Measurements from ENCODE around the gene CRB3.

CRB3 gene, protein sequence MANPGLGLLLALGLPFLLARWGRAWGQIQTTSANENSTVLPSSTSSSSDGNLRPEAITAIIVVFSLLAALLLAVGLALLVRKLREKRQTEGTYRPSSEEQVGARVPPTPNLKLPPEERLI

DNA sequence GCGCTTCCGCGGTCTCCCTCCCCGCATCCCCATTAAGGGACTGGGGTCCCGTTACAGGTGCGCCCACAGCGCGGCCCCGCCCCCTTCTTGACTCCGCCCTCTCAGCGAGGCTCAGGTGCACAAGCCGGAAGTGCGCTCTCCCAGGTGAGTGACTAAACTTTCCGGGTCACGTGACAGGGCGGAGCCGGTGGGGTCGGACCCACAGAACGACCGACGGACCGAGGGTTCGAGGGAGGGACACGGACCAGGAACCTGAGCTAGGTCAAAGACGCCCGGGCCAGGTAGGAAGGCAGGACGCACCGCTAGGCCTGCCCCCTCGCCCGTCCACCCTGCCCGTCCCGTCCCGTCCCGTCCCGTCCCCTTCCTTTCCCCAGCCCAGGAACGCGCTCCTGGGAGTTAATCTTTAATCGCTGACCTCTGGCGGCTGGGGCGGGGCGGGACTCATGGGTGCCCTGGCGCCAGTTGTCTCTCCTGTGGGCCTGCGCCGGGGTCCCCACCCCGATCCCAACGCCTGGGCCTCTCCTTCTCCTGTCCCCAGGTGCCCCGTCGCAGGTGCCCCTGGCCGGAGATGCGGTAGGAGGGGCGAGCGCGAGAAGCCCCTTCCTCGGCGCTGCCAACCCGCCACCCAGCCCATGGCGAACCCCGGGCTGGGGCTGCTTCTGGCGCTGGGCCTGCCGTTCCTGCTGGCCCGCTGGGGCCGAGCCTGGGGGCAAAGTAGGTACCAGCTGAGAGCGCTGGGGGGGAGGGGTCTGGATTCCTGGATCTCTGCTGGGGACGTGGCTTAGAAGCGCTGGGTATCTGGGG is at the start of gene CRB3:
Gene CRB3, plus strand, starts transcription at position 202 of the 804 bp plus-strand sequence. Its CDS starts 431 bp downstream, at position 633.
- TF ChIP-seq, protein P1, sequence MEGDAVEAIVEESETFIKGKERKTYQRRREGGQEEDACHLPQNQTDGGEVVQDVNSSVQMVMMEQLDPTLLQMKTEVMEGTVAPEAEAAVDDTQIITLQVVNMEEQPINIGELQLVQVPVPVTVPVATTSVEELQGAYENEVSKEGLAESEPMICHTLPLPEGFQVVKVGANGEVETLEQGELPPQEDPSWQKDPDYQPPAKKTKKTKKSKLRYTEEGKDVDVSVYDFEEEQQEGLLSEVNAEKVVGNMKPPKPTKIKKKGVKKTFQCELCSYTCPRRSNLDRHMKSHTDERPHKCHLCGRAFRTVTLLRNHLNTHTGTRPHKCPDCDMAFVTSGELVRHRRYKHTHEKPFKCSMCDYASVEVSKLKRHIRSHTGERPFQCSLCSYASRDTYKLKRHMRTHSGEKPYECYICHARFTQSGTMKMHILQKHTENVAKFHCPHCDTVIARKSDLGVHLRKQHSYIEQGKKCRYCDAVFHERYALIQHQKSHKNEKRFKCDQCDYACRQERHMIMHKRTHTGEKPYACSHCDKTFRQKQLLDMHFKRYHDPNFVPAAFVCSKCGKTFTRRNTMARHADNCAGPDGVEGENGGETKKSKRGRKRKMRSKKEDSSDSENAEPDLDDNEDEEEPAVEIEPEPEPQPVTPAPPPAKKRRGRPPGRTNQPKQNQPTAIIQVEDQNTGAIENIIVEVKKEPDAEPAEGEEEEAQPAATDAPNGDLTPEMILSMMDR (IDR thresholded peaks at IDR 0.05; ENCODE audit: insufficient read depth, low read length, missing control alignments) = no peak
- POLR2A ChIA-PET = interaction anchor here (1.0 kb wide), 1 partner anchor 272 kb away, joined by 3 read pairs; no protein-coding TSS in a partner anchor
- CTCF ChIA-PET = interaction anchor here (1.1 kb wide), 1 partner anchor 13 kb away, joined by 3 read pairs; no protein-coding TSS in a partner anchor
- DNase-seq (ENCODE audit: low read depth, low spot score) = no peak
- no peak within 1 kb of the TSS for H3K4me3 ChIP-seq (ENCODE audit: low read depth, low read length)

DNA sequence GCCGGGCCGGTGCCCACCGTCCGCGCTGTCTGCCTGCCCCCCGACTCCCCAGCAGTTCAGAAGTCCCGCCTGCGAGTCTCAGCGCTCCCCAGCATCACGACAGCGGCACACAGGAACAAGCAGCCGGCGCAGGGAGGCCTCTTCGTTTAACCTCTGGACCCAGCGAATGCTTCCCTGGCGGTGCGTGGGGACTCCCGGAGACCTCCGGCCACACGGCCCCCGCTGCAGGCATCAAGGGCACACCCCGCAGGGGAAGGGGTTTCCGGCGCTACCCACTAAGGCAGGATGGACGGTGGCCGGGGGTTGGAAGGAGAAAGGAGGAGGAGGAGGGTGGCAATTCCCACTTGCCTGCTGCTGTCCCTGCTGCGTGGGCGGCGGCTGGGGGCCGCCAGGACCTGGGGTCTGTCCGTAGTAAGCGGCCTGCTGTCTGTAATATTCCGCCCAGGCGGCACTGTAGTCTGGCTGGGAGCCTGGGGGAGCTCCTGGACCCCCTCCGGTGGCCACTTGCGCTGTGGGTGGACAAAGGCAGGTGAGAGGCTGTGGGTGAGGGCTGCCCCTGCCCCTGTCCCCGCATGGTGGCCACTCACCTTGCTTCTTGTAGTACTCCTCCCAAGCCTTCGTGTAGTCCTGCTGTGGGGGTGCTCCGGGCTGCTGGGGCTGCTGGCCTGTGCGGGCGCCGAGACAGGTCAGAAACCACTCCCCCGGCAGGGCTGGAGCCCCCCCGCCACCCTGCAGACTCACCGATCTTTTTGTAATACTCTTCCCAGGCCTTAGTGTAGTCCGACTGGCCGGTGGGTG is 49.1 kb upstream of the CRB3 start:
- DNase-seq (ENCODE audit: low read depth, low spot score) = no peak
- POLR2A ChIA-PET = no interaction called here
- TF ChIP-seq, protein P1 (IDR thresholded peaks at IDR 0.05; ENCODE audit: insufficient read depth, low read length, missing control alignments) = no peak
- no peak overlapping the region for H3K4me3 ChIP-seq (ENCODE audit: low read depth, low read length)
- CTCF ChIA-PET = no interaction called here

DNA sequence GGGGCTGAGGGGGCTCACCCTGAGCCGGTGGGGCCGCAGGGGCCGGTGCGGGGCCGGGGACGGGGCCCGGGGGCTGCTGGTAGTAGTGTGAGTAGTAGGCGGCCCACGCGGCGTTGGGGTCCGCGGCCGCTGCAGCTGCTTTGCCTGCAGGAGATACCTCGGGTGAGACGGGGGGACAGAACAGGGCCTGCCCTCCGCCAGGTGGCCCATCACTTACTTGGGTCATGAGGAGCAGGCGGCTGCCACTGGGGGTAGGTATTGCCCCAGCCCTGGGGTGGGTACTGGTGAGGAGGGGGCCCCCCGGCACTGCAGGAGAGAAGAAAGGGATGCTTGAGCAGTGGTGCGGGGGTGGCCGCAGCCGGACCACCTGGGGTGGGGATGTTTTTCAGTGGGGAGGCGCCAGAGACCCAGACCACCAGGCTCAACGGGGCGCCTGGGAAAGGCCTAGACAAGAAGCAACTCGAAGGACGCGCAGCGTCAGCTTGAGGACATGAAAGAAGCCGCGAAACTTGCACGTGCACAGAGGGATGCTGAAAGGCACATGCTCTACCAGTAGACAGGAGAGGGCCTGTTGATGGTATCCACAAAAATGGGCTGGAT is 48.4 kb upstream of the CRB3 start:
- no peak overlapping the region for H3K4me3 ChIP-seq (ENCODE audit: low read depth, low read length)
- ChIA-PET POLR2A (no interaction called here), CTCF (no interaction called here)
- TF ChIP-seq, protein P1 (IDR thresholded peaks at IDR 0.05; ENCODE audit: insufficient read depth, low read length, missing control alignments) = no peak
- DNase-seq (ENCODE audit: low read depth, low spot score) = no peak

DNA sequence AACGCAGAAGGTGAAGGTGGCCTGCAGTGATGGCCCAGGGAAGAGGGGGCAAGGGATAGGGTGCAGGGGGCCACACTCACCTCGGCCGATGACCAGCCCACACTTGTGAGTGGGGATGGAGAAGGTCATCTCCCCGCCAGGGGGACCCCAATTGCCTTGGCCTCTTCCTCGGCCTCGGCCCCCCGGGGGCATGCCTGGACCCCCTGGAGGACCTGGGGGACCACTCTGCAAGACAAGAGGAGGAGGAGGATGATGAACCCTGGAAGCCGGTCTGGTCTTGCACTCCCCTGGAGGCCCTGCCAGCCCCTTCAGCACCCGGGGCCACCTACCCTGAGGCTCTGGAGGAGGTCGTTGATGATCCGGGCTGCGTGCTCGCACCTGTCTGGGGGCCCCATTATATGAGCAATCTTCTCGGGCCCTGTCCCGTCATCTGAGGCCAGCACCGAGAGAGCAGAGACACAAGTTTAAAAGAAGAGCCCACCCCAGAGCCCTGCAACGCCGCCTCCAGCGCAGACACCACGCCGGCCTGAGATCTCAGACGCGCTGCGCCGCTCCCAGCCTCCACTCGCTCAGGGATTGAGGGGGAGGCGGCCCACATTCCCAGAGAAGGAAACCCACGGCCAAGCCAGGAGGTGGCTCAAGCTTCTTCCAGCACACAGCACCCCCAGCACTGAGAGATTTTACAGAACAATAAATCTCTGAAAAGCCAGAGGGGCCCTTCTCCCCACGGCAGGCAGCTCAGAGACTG is 47.2 kb upstream of the CRB3 start:
- TF ChIP-seq, protein P1 (IDR thresholded peaks at IDR 0.05; ENCODE audit: insufficient read depth, low read length, missing control alignments) = no peak
- DNase-seq (ENCODE audit: low read depth, low spot score) = no peak
- ChIA-PET POLR2A (no interaction called here), CTCF (no interaction called here)
- no peak overlapping the region for H3K4me3 ChIP-seq (ENCODE audit: low read depth, low read length)

DNA sequence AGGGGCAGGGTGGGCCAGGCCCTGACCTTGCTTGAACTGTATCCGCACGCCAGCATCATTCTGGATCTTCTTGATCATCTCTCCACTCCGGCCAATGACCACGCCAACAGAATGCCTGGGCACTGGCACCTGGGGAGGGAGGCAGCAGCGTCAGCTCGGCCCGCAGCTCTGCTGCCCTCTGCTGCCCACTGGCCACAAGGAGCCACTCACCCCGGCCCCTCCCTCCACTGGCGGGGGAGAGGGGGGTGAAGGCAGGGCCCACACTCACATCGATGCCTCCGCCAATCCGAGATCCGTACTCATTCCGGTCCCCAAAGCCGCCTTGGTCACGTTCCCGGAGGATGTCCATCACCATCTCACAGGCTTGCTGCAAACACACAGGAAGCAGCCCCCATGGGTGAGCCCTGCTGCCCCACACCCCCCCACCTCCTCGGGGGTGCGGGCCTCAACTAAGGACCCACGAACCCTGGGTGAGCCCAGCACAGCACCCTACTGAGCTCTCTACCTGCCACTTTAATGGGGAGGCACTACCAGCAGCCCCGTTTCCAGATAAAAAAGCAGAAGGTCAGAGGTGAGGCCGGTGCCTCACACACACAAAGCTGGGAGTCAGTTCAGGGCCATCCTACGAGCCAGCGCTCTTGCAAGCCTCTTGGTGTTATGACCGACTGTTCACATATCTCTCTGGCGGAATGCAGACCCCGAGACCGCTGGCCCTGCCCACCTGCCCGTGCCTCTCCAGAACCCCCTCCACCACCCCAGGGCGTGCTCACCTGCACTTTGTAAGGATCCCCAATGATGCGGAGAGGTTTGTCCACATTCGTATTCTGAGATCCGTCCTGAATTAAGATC is 46.1 kb upstream of the CRB3 start:
- POLR2A ChIA-PET = no interaction called here
- CTCF ChIA-PET = no interaction called here
- no peak overlapping the region for H3K4me3 ChIP-seq (ENCODE audit: low read depth, low read length)
- no peak for DNase-seq (ENCODE audit: low read depth, low spot score)
- TF ChIP-seq, protein P1 (IDR thresholded peaks at IDR 0.05; ENCODE audit: insufficient read depth, low read length, missing control alignments) = peak; percentile 54

Data from AG04449 (cell line).